ENCODE data around the gene TMIGD2. TPM values are rescaled to one million over a fixed set of nuclear protein-coding genes. Genes with fewer than 3 reads are reported as not detected.

Gene TMIGD2
- total and polyA plus RNA-seq, 4 donors, result 0.16 to 0.94 (median 0.48) TPM

GRCh38 chr19:4292515-4292914, 9.7 kb downstream of the TMIGD2 start:
- no peak overlapping the region for H3K4me3 ChIP-seq (ENCODE audit: low read depth in 1 of 3, low read length in 3 of 3)
- H3K9ac ChIP-seq (ENCODE audit: low read depth in 1 of 2, low read length in 2 of 2), result no peak overlapping the region
- H3K27me3 ChIP-seq (ENCODE audit: control insufficient read depth in 4 of 4, insufficient read depth in 4 of 4, low read length in 3 of 4), result no peaks in the 10 kb centered on the region
- no peak for TF ChIP-seq TAF1 (conservative IDR thresholded peaks at IDR 0.05)
- H3K36me3 ChIP-seq (ENCODE audit: control insufficient read depth in 4 of 4, insufficient read depth in 3 of 4, low read depth in 1 of 4, low read length in 3 of 4), result no peaks in the 10 kb centered on the region
- H3K4me1 ChIP-seq (ENCODE audit: control insufficient read depth in 4 of 4, insufficient read depth in 4 of 4, low read length in 3 of 4), result no peaks in the 10 kb centered on the region
- no peaks in the 10 kb centered on the region for H3K9me3 ChIP-seq (ENCODE audit: control insufficient read depth in 4 of 4, low read length in 3 of 4)
- DNase-seq (ENCODE audit: low spot score), result no peak
- no peak overlapping the region for H3K27ac ChIP-seq (ENCODE audit: low read depth in 1 of 2, low read length in 2 of 2)
- 94% methylated on average over 15 of the region's 15 CpGs for WGBS

DNA sequence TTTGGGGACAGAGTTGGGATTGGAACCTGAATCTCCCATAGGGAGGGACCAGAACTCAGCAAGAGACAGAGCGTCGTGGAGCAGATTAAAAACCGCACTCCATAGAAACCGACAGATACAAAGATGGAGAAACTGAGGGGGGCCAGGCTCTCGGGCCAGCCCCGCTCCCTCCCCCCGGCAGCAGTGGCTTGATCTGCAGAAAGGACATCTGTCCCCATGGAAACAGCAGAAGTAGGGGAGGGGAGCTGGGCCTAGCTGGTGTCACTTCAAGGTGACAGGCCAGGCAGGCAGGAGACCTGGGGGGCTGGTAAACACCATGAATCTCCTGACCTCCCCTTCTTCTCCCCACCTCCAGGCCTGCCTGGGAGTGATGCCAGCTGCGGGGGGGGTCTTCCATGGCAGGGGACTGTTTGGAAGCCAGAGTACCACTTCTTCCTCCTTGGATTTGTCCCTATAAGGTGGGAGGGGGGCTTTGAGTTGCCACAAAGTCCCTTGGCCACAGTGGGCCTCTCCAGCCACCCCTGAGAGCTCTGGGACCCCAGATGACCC, 10.9 kb downstream of the TMIGD2 start:
- H3K9me3 ChIP-seq (ENCODE audit: control insufficient read depth in 4 of 4, low read length in 3 of 4), result no peaks in the 10 kb centered on the region
- H3K36me3 ChIP-seq (ENCODE audit: control insufficient read depth in 4 of 4, insufficient read depth in 3 of 4, low read depth in 1 of 4, low read length in 3 of 4), result no peaks in the 10 kb centered on the region
- no peak for DNase-seq (ENCODE audit: low spot score)
- no peaks in the 10 kb centered on the region for H3K27me3 ChIP-seq (ENCODE audit: control insufficient read depth in 4 of 4, insufficient read depth in 4 of 4, low read length in 3 of 4)
- no peaks in the 10 kb centered on the region for H3K4me1 ChIP-seq (ENCODE audit: control insufficient read depth in 4 of 4, insufficient read depth in 4 of 4, low read length in 3 of 4)
- H3K9ac ChIP-seq (ENCODE audit: low read depth in 1 of 2, low read length in 2 of 2), result no peak overlapping the region
- WGBS, result 89% methylated on average over 8 of the region's 8 CpGs
- H3K27ac ChIP-seq (ENCODE audit: low read depth in 1 of 2, low read length in 2 of 2), result no peak overlapping the region
- H3K4me3 ChIP-seq (ENCODE audit: low read depth in 1 of 3, low read length in 3 of 3), result no peak overlapping the region
- no peak for TF ChIP-seq TAF1 (conservative IDR thresholded peaks at IDR 0.05)
- no peak for TF ChIP-seq ATF3 (IDR thresholded peaks at IDR 0.05)
- no peak for TF ChIP-seq GABPA (IDR thresholded peaks at IDR 0.05 in 1 of 2, conservative IDR thresholded peaks at IDR 0.05 in 1 of 2)
- no peak for TF ChIP-seq FOXA2 (IDR thresholded peaks at IDR 0.05)
- TF ChIP-seq SP1 (IDR thresholded peaks at IDR 0.05), result no peak
- no peak for TF ChIP-seq CTCF (IDR thresholded peaks at IDR 0.05; ENCODE audit: low read depth, low read length, missing input control)
- no peak for TF ChIP-seq MAX (IDR thresholded peaks at IDR 0.05)
- TF ChIP-seq YY1 (IDR thresholded peaks at IDR 0.05), result no peak
- no peak for TF ChIP-seq FOXA1 (IDR thresholded peaks at IDR 0.05)
- TF ChIP-seq RAD21 (IDR thresholded peaks at IDR 0.05), result no peak
- TF ChIP-seq HNF4G (IDR thresholded peaks at IDR 0.05), result no peak
- TF ChIP-seq RXRA (IDR thresholded peaks at IDR 0.05), result no peak
- TF ChIP-seq HNF4A (conservative IDR thresholded peaks at IDR 0.05), result no peak
- TF ChIP-seq JUND (IDR thresholded peaks at IDR 0.05), result no peak
- no peak for TF ChIP-seq EGR1 (IDR thresholded peaks at IDR 0.05; ENCODE audit: low read depth in 2 of 2)
- no peak for TF ChIP-seq REST (IDR thresholded peaks at IDR 0.05)
- TF ChIP-seq NR2F2 (IDR thresholded peaks at IDR 0.05), result no peak
- TF ChIP-seq, protein P1, sequence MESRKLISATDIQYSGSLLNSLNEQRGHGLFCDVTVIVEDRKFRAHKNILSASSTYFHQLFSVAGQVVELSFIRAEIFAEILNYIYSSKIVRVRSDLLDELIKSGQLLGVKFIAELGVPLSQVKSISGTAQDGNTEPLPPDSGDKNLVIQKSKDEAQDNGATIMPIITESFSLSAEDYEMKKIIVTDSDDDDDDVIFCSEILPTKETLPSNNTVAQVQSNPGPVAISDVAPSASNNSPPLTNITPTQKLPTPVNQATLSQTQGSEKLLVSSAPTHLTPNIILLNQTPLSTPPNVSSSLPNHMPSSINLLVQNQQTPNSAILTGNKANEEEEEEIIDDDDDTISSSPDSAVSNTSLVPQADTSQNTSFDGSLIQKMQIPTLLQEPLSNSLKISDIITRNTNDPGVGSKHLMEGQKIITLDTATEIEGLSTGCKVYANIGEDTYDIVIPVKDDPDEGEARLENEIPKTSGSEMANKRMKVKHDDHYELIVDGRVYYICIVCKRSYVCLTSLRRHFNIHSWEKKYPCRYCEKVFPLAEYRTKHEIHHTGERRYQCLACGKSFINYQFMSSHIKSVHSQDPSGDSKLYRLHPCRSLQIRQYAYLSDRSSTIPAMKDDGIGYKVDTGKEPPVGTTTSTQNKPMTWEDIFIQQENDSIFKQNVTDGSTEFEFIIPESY (IDR thresholded peaks at IDR 0.05), result no peak
